ENCODE data around the gene BPNT1. TPM values are rescaled to one million over a fixed set of nuclear protein-coding genes. Genes with fewer than 3 reads are reported as not detected.
A peak's percentile ranks its signal among the peaks of the same experiment; 100 is the strongest.

Gene BPNT1
- total and polyA plus RNA-seq, 2 of the 13 experiments (the other 11 are each of a cell fraction or from before 2014, with no cell fraction given): 35.2 to 43.9 TPM

DNA sequence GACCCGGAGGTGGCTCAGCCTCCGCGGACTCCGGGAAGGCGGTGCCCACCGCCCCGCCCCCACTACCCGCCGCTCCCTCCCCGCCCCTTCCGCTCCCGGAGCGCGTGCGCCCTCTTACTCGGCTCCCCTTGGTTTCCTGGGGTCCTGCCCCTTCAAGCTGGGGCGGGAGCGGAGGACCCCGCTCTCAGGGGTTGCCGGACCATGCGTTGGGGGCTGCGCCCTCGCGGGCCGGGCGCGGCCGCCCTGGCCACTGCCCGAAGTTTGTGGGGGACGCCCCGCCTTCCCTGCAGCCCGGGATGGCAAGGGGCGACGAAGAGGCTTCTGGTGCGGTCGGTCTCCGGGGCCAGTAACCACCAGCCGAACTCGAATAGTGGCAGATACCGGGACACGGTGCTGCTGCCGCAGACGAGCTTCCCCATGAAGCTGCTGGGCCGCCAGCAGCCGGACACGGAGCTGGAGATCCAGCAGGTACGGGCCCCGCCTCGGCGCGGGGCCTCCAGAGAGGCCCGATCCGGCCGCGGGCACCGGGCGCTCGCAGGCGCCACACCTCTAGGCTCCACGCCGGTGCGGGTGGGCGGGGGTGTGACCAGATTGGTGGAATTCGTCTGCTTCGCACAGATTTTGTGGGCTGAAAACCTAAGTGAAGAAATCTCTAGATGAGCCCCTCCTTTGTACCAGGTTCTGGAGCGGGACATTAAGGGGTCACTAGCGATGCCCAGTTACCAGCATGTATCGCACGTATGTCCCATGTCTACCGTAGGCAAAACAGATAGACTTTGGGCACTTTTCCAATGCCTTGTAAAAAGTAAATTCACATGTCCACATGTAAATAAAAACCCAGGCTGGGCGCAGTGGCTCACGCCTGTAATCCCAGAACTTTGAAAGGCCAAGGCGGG is 4.7 kb upstream of the BPNT1 start, which contains the start of gene IARS2 (continued):
- TF ChIP-seq EED (CRISPR knock-in tag; IDR thresholded peaks at IDR 0.05): no peak
- TF ChIP-seq ZNF782 (CRISPR knock-in tag; IDR thresholded peaks at IDR 0.05; ENCODE audit: borderline replicate concordance): peak; percentile 77; the same call in 1 of the 2 replicates
- TF ChIP-seq RBM39 (IDR thresholded peaks at IDR 0.05; ENCODE audit: low read depth, low read length, poor library complexity, severe bottlenecking): peak; percentile 61
- no peak for TF ChIP-seq SRSF1 (optimal IDR thresholded peaks at IDR 0.05; ENCODE audit: low read depth, low read length)
- no peak for TF ChIP-seq CEBPZ (IDR thresholded peaks at IDR 0.05; ENCODE audit: low read length)
- peak; percentile 90 for TF ChIP-seq ZFX (CRISPR knock-in tag; IDR thresholded peaks at IDR 0.05; ENCODE audit: low read depth)
- TF ChIP-seq, protein P1, sequence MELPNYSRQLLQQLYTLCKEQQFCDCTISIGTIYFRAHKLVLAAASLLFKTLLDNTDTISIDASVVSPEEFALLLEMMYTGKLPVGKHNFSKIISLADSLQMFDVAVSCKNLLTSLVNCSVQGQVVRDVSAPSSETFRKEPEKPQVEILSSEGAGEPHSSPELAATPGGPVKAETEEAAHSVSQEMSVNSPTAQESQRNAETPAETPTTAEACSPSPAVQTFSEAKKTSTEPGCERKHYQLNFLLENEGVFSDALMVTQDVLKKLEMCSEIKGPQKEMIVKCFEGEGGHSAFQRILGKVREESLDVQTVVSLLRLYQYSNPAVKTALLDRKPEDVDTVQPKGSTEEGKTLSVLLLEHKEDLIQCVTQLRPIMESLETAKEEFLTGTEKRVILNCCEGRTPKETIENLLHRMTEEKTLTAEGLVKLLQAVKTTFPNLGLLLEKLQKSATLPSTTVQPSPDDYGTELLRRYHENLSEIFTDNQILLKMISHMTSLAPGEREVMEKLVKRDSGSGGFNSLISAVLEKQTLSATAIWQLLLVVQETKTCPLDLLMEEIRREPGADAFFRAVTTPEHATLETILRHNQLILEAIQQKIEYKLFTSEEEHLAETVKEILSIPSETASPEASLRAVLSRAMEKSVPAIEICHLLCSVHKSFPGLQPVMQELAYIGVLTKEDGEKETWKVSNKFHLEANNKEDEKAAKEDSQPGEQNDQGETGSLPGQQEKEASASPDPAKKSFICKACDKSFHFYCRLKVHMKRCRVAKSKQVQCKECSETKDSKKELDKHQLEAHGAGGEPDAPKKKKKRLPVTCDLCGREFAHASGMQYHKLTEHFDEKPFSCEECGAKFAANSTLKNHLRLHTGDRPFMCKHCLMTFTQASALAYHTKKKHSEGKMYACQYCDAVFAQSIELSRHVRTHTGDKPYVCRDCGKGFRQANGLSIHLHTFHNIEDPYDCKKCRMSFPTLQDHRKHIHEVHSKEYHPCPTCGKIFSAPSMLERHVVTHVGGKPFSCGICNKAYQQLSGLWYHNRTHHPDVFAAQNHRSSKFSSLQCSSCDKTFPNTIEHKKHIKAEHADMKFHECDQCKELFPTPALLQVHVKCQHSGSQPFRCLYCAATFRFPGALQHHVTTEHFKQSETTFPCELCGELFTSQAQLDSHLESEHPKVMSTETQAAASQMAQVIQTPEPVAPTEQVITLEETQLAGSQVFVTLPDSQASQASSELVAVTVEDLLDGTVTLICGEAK (IDR thresholded peaks at IDR 0.05): no peak
- TF ChIP-seq, protein P1 (CRISPR knock-in tag; IDR thresholded peaks at IDR 0.05): no peak; the same call in 1 of the 2 replicates
- TF ChIP-seq DZIP1 (CRISPR knock-in tag; IDR thresholded peaks at IDR 0.05): no peak
- TF ChIP-seq, protein P2, sequence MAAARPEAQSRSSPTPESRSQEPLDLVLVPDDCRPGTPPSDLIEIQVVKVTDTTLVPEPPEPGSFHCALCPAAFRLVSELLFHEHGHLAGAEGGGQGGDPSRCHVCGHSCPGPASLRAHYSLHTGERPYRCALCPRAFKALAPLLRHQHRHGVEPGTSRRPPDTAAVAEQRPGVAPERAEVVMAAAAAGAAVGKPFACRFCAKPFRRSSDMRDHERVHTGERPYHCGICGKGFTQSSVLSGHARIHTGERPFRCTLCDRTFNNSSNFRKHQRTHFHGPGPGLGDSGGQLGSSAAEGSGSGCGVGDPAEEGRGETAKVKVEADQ (CRISPR knock-in tag; IDR thresholded peaks at IDR 0.05; ENCODE audit: borderline replicate concordance): no peak
- no peak for TF ChIP-seq HOXA9 (CRISPR knock-in tag; IDR thresholded peaks at IDR 0.05; ENCODE audit: borderline replicate concordance)

Data from HepG2 (cell line).